GM23338 (cell line): ENCODE data around the gene APOBEC3A. TPM values are rescaled to one million over a fixed set of nuclear protein-coding genes. Genes with fewer than 3 reads are reported as not detected.
"Not testable (repeated sequence)": the region's sequence is repeated elsewhere in the genome, so short reads cannot be mapped to it uniquely, and the experiment has no call there.

Experiments used
- ATAC-seq: fragments of 200-7000 bp; cut with Tn5 transposase; 3 replicates; pipeline ENCODE4 v1.9.1; 2020
- DNase-seq: peaks from one replicate; pipeline ENCODE4 v3.0.0-alpha.2; 2015; ENCODE audit warnings: low spot score
- H2AFZ ChIP-seq: fragments of 200-600 bp; sonication (generic); 2 replicates; pipeline ENCODE4 v1.8.0; 2016; ENCODE audit warnings: antibody characterized with exemption, mild to moderate bottlenecking, moderate library complexity
- H3F3A ChIP-seq: fragments of 200-600 bp; sonication (generic); replicated peaks from 2 replicates; pipeline ENCODE4 v1.8.0; 2017; ENCODE audit warnings: antibody characterized with exemption, mixed run types, low read depth
- H3K27ac ChIP-seq: fragments of 200-600 bp; sonication (generic); 2 replicates; pipeline ENCODE4 v1.6.1; 2016; ENCODE audit warnings: low read depth
- H3K27me3 ChIP-seq: fragments of 200-600 bp; sonication (generic); 2 replicates; pipeline ENCODE4 v1.8.0; 2016; ENCODE audit warnings: mild to moderate bottlenecking, mixed run types, moderate library complexity; ENCODE audit not compliant: insufficient read depth
- H3K36me3 ChIP-seq: fragments of 200-600 bp; sonication (generic); 2 replicates; pipeline ENCODE4 v1.8.0; 2016; ENCODE audit warnings: mild to moderate bottlenecking; ENCODE audit not compliant: insufficient read depth
- H3K4me1 ChIP-seq: fragments of 200-600 bp; sonication (generic); 2 replicates; pipeline ENCODE4 v1.8.0; 2016; ENCODE audit warnings: mild to moderate bottlenecking, moderate library complexity; ENCODE audit not compliant: insufficient read depth
- H3K4me2 ChIP-seq: fragments of 200-600 bp; sonication (generic); 2 replicates; pipeline ENCODE4 v1.7.1; 2017; ENCODE audit warnings: mixed run types
- H3K4me3 ChIP-seq: fragments of 200-600 bp; sonication (generic); 2 replicates; pipeline ENCODE4 v1.6.1; 2016; ENCODE audit warnings: mixed run types
- H3K79me2 ChIP-seq: fragments of 200-600 bp; sonication (generic); replicated peaks from 2 replicates; pipeline ENCODE4 v1.8.0; 2017; ENCODE audit warnings: mild to moderate bottlenecking; ENCODE audit not compliant: insufficient read depth
- H3K9me2 ChIP-seq: fragments of 200-600 bp; sonication (generic); 2 replicates; pipeline ENCODE4 v1.8.0; 2017; ENCODE audit not compliant: insufficient read depth
- H4K20me1 ChIP-seq: fragments of 200-600 bp; sonication (generic); replicated peaks from 2 replicates; pipeline ENCODE4 v1.8.0; 2017; ENCODE audit warnings: mild to moderate bottlenecking; ENCODE audit not compliant: insufficient read depth
- H3K27ac Mint-ChIP-seq: 2 replicates; pipeline ENCODE4 v1.8.0; 2020; ENCODE audit warnings: inconsistent platforms, mild to moderate bottlenecking, moderate library complexity, mixed read lengths
- H3K27me3 Mint-ChIP-seq: 3 replicates; pipeline ENCODE4 v1.8.0; 2022; ENCODE audit warnings: low read depth, mild to moderate bottlenecking, moderate library complexity, mixed read lengths, inconsistent platforms; ENCODE audit not compliant: insufficient read depth, poor library complexity
- H3K36me3 Mint-ChIP-seq: 3 replicates; pipeline ENCODE4 v1.8.0; 2021; ENCODE audit warnings: low read depth, mild to moderate bottlenecking, inconsistent platforms, moderate library complexity, mixed read lengths
- H3K4me1 Mint-ChIP-seq: 3 replicates; pipeline ENCODE4 v1.8.0; 2020; ENCODE audit warnings: mild to moderate bottlenecking, inconsistent platforms, mixed read lengths
- H3K4me3 Mint-ChIP-seq: 3 replicates; pipeline ENCODE4 v1.8.0; 2021; ENCODE audit warnings: moderate library complexity, mild to moderate bottlenecking, inconsistent platforms, mixed read lengths
- H3K9me3 Mint-ChIP-seq: 3 replicates; pipeline ENCODE4 v1.8.0; 2020; ENCODE audit warnings: moderate library complexity, mild to moderate bottlenecking, inconsistent platforms, mixed read lengths
- EZH2 ChIP-seq: fragments of 200-600 bp; sonication (generic); IDR thresholded peaks from one replicate; pipeline ENCODE4 v1.8.0; 2017; ENCODE audit warnings: antibody characterized with exemption, mild to moderate bottlenecking, low read depth; ENCODE audit not compliant: unreplicated experiment
- EZH2phosphoT487 ChIP-seq: fragments of 200-600 bp; sonication (generic); IDR thresholded peaks from one replicate; pipeline ENCODE4 v1.8.1; 2018; ENCODE audit warnings: antibody characterized with exemption; ENCODE audit not compliant: unreplicated experiment
- JUNB ChIP-seq: IDR thresholded peaks from one replicate; pipeline ENCODE4 v1.6.1; 2016; ENCODE audit warnings: antibody characterized with exemption; ENCODE audit not compliant: unreplicated experiment
- NANOG ChIP-seq: IDR thresholded peaks from 2 replicates; pipeline ENCODE4 v1.6.1; 2016; ENCODE audit warnings: antibody characterized with exemption, borderline replicate concordance
- POLR2AphosphoS5 ChIP-seq: IDR thresholded peaks from 2 replicates; pipeline ENCODE4 v1.6.1; 2016; ENCODE audit warnings: antibody characterized with exemption, low read depth
- STAT1 ChIP-seq: IDR thresholded peaks from one replicate; pipeline ENCODE4 v1.6.1; 2016; ENCODE audit warnings: antibody characterized with exemption; ENCODE audit not compliant: unreplicated experiment
- ZNF331 ChIP-seq: fragments of 250-450 bp; sonication (Bioruptor Pico); IDR thresholded peaks from 2 replicates; pipeline ENCODE4 v1.5.0; 2020; ENCODE audit warnings: low read depth, mild to moderate bottlenecking, moderate library complexity
- polyA plus RNA-seq: library from polyadenylated mRNA; unstranded; fragments of >200 nt; fragmentation: Nextera tagmentation; extraction: Ambion mirVana; gene quantifications from 2 replicates; pipeline ENCODE4 v1.2.1, GENCODE V29; 2016
- total RNA-seq: library from RNA; depleted of rRNA; stranded (reverse); fragments of >200 nt; shearing (Covaris generic); gene quantifications from 2 replicates; pipeline ENCODE4 v1.2.3, GENCODE V29; 2014
- TF ChIP-seq, protein P1 (sequence below): fragments of 250-450 bp; sonication (Bioruptor Pico); IDR thresholded peaks from 2 replicates; pipeline ENCODE4 v1.5.0; 2020; ENCODE audit warnings: mild to moderate bottlenecking, moderate library complexity
- TF ChIP-seq, protein P2 (sequence below), 2 experiments: fragments of 200-600 bp in 1 of 2; sonication (generic) in 1 of 2; conservative IDR thresholded peaks; 2 replicates each; pipeline versions ENCODE4 v1.5.1 to v1.6.1; 2016 to 2017; ENCODE audit warnings: antibody characterized with exemption in 2 of 2, low read depth in 2 of 2, mild to moderate bottlenecking in 2 of 2, moderate library complexity in 1 of 2
- TF ChIP-seq, protein P3 (sequence below): IDR thresholded peaks from 2 replicates; pipeline ENCODE4 v1.6.1; 2016; ENCODE audit warnings: antibody characterized with exemption

The APOBEC3A gene
- total and polyA plus RNA-seq, 2 experiments from 2014 or later: 0.21 TPM; not detected in 1

DNA sequence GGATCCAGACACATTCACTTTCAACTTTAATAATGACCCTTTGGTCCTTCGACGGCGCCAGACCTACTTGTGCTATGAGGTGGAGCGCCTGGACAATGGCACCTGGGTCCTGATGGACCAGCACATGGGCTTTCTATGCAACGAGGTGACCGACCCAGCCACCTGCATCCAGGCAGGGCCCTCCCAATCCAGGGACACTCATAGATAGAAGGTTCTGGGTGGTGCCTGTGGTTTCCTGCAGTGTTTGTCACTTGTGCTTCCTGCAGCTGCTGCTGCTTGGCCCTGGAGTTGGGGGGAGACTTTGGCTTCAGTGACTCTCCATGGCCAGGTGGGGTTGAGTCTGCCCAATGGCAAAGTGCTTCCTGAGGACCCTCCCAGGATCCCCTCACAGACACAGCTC is 32.1 kb downstream of the APOBEC3A start (continued):
- TF ChIP-seq, protein P1, sequence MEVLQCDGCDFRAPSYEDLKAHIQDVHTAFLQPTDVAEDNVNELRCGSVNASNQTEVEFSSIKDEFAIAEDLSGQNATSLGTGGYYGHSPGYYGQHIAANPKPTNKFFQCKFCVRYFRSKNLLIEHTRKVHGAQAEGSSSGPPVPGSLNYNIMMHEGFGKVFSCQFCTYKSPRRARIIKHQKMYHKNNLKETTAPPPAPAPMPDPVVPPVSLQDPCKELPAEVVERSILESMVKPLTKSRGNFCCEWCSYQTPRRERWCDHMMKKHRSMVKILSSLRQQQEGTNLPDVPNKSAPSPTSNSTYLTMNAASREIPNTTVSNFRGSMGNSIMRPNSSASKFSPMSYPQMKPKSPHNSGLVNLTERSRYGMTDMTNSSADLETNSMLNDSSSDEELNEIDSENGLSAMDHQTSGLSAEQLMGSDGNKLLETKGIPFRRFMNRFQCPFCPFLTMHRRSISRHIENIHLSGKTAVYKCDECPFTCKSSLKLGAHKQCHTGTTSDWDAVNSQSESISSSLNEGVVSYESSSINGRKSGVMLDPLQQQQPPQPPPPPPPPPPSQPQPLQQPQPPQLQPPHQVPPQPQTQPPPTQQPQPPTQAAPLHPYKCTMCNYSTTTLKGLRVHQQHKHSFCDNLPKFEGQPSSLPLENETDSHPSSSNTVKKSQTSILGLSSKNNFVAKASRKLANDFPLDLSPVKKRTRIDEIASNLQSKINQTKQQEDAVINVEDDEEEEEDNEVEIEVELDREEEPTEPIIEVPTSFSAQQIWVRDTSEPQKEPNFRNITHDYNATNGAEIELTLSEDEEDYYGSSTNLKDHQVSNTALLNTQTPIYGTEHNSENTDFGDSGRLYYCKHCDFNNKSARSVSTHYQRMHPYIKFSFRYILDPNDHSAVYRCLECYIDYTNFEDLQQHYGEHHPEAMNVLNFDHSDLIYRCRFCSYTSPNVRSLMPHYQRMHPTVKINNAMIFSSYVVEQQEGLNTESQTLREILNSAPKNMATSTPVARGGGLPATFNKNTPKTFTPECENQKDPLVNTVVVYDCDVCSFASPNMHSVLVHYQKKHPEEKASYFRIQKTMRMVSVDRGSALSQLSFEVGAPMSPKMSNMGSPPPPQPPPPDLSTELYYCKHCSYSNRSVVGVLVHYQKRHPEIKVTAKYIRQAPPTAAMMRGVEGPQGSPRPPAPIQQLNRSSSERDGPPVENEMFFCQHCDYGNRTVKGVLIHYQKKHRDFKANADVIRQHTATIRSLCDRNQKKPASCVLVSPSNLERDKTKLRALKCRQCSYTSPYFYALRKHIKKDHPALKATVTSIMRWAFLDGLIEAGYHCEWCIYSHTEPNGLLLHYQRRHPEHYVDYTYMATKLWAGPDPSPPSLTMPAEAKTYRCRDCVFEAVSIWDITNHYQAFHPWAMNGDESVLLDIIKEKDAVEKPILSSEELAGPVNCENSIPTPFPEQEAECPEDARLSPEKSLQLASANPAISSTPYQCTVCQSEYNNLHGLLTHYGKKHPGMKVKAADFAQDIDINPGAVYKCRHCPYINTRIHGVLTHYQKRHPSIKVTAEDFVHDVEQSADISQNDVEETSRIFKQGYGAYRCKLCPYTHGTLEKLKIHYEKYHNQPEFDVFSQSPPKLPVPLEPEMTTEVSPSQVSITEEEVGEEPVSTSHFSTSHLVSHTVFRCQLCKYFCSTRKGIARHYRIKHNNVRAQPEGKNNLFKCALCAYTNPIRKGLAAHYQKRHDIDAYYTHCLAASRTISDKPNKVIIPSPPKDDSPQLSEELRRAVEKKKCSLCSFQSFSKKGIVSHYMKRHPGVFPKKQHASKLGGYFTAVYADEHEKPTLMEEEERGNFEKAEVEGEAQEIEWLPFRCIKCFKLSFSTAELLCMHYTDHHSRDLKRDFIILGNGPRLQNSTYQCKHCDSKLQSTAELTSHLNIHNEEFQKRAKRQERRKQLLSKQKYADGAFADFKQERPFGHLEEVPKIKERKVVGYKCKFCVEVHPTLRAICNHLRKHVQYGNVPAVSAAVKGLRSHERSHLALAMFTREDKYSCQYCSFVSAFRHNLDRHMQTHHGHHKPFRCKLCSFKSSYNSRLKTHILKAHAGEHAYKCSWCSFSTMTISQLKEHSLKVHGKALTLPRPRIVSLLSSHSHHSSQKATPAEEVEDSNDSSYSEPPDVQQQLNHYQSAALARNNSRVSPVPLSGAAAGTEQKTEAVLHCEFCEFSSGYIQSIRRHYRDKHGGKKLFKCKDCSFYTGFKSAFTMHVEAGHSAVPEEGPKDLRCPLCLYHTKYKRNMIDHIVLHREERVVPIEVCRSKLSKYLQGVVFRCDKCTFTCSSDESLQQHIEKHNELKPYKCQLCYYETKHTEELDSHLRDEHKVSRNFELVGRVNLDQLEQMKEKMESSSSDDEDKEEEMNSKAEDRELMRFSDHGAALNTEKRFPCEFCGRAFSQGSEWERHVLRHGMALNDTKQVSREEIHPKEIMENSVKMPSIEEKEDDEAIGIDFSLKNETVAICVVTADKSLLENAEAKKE (CRISPR knock-in tag): no peak
- TF ChIP-seq ZNF331 (CRISPR knock-in tag): no peak
- no peak for TF ChIP-seq EZH2

DNA sequence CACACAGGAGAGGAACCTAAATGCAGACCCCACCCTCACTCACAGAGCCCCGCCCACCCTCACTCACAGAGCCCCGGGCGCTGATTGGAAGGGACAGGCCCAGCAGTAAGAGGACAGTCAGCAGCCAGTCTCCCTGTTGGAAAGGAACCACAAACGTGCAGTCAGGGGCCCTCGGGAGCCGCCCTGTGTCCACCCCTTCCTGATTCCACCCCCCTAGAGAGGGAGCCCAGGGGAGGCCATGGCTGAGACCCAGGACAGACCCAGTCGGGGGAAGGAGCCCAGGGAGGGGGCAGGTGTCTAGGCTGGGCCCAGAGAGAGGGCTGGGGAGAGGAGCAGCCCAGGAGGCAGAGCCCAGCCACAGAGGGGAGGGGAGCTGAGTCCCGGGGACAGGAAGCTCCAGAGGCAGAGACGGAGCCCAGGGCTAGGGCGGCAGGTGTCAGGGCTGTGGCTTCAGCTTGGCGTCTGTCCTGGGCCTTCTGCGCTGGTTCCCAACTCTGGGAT is 35.5 kb downstream of the APOBEC3A start:
- Mint-ChIP-seq H3K4me1 (peaks cover 26% of the 10 kb centered on the region), H3K9me3 (peaks cover 10% of the 10 kb centered on the region; the same call in 2 of the 3 replicates), H3K27me3 (peaks cover 12% of the 10 kb centered on the region), H3K4me3 (peak overlapping the region; percentile 9; the same call in 1 of the 3 replicates), H3K27ac (peak overlapping the region; percentile 62)
- not testable (repeated sequence) for H3K9me2 ChIP-seq, H3K4me1 ChIP-seq, H3K36me3 Mint-ChIP-seq, H3K79me2 ChIP-seq, H2AFZ ChIP-seq, H4K20me1 ChIP-seq, H3K36me3 ChIP-seq, H3K27me3 ChIP-seq, H3K27ac ChIP-seq, H3F3A ChIP-seq
- peak overlapping the region; percentile 74 for H3K4me2 ChIP-seq
- DNase-seq (peak; percentile 82), ATAC-seq (peak; percentile 95)
- TF ChIP-seq POLR2AphosphoS5: peak; percentile 63
- H3K4me3 ChIP-seq: peak overlapping the region; percentile 46; the same call in 1 of the 2 replicates

DNA sequence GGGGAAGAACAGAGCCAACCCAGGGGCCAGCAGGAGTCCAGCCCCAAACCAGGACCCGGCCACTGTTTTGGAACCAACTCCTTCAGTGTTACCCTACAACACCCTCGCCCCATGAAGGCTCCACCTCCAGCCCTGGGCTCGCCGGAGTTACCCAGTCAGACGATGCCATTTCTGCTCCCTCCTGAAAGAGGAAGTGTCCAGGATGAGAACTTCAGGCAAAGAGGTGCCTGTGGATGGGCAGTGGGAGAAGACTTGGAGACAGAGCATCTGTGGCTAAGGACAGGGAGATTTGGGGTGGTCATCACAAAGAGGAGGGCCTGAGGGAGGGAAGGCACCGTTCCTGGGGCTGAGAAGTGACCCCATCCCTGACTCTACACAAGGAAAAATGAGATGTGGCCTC is 38.7 kb downstream of the APOBEC3A start:
- Histone ChIP-seq H2AFZ (no peak overlapping the region), H3K27ac (no peak overlapping the region), H3K4me2 (no peak overlapping the region), H3K4me3 (no peak overlapping the region), H3K79me2 (no peaks in the 10 kb centered on the region), H3K4me1 (peaks cover 5% of the 10 kb centered on the region), H3K9me2 (no peaks in the 10 kb centered on the region), H3K36me3 (no peaks in the 10 kb centered on the region), H3F3A (peaks cover 5% of the 10 kb centered on the region; the same call in 1 of the 2 replicates), H4K20me1 (no peaks in the 10 kb centered on the region), H3K27me3 (no peaks in the 10 kb centered on the region)
- Mint-ChIP-seq H3K4me1 (peaks cover 43% of the 10 kb centered on the region), H3K27me3 (peaks cover 16% of the 10 kb centered on the region), H3K36me3 (peaks cover 11% of the 10 kb centered on the region), H3K27ac (no peak overlapping the region), H3K4me3 (no peak overlapping the region), H3K9me3 (peaks cover 10% of the 10 kb centered on the region; the same call in 2 of the 3 replicates)
- ATAC-seq (no peak), DNase-seq (no peak)
- TF ChIP-seq ZNF331 (CRISPR knock-in tag): no peak
- TF ChIP-seq STAT1: no peak
- TF ChIP-seq, protein P2, sequence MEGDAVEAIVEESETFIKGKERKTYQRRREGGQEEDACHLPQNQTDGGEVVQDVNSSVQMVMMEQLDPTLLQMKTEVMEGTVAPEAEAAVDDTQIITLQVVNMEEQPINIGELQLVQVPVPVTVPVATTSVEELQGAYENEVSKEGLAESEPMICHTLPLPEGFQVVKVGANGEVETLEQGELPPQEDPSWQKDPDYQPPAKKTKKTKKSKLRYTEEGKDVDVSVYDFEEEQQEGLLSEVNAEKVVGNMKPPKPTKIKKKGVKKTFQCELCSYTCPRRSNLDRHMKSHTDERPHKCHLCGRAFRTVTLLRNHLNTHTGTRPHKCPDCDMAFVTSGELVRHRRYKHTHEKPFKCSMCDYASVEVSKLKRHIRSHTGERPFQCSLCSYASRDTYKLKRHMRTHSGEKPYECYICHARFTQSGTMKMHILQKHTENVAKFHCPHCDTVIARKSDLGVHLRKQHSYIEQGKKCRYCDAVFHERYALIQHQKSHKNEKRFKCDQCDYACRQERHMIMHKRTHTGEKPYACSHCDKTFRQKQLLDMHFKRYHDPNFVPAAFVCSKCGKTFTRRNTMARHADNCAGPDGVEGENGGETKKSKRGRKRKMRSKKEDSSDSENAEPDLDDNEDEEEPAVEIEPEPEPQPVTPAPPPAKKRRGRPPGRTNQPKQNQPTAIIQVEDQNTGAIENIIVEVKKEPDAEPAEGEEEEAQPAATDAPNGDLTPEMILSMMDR (conservative IDR thresholded peaks at IDR 0.05; ENCODE audit: low read depth in 2 of 2): no peak
- no peak for TF ChIP-seq EZH2
- TF ChIP-seq JUNB: no peak
- no peak for TF ChIP-seq POLR2AphosphoS5
- TF ChIP-seq, protein P3, sequence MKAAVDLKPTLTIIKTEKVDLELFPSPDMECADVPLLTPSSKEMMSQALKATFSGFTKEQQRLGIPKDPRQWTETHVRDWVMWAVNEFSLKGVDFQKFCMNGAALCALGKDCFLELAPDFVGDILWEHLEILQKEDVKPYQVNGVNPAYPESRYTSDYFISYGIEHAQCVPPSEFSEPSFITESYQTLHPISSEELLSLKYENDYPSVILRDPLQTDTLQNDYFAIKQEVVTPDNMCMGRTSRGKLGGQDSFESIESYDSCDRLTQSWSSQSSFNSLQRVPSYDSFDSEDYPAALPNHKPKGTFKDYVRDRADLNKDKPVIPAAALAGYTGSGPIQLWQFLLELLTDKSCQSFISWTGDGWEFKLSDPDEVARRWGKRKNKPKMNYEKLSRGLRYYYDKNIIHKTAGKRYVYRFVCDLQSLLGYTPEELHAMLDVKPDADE: no peak
- TF ChIP-seq NANOG: no peak
- no peak for TF ChIP-seq EZH2phosphoT487
